Loucy (cell line): ENCODE measurements around the gene TSPYL6.

Source experiments
- H2AFZ ChIP-seq: fragments of 200-600 bp; sonication (generic); 2 replicates; pipeline ENCODE4 v1.6.0; 2016; ENCODE audit warnings: antibody characterized with exemption, mild to moderate bottlenecking, low read length, moderate library complexity
- H3F3A ChIP-seq: fragments of 200-600 bp; 2 replicates; pipeline ENCODE4 v1.6.0; 2016; ENCODE audit warnings: antibody characterized with exemption, low read depth, mild to moderate bottlenecking
- H3K27me3 ChIP-seq: fragments of 200-600 bp; sonication (generic); 2 replicates; pipeline ENCODE4 v1.6.1; 2014; ENCODE audit warnings: low read length, mild to moderate bottlenecking; ENCODE audit not compliant: insufficient read depth, poor library complexity, severe bottlenecking
- H3K36me3 ChIP-seq: fragments of 200-600 bp; sonication (generic); 2 replicates; pipeline ENCODE4 v1.6.1; 2016; ENCODE audit warnings: low read length; ENCODE audit not compliant: insufficient read depth
- H3K4me1 ChIP-seq: fragments of 200-600 bp; sonication (generic); 2 replicates; pipeline ENCODE4 v1.5.1; 2014; ENCODE audit warnings: low read length, mild to moderate bottlenecking; ENCODE audit not compliant: insufficient read depth, poor library complexity, severe bottlenecking
- H3K4me2 ChIP-seq: fragments of 200-600 bp; sonication (generic); 2 replicates; pipeline ENCODE4 v1.6.0; 2014; ENCODE audit warnings: antibody characterized with exemption, low read length, low read depth, mild to moderate bottlenecking; ENCODE audit not compliant: poor library complexity, severe bottlenecking
- H3K4me3 ChIP-seq: fragments of 200-600 bp; sonication (generic); 2 replicates; pipeline ENCODE4 v1.5.1; 2014; ENCODE audit warnings: low read length, mild to moderate bottlenecking, mixed read lengths; ENCODE audit not compliant: poor library complexity, severe bottlenecking
- H3K79me2 ChIP-seq: fragments of 200-600 bp; sonication (generic); 2 replicates; pipeline ENCODE4 v1.6.1; 2014; ENCODE audit warnings: low read length; ENCODE audit not compliant: insufficient read depth
- H3K9ac ChIP-seq: fragments of 200-600 bp; sonication (generic); 2 replicates; pipeline ENCODE4 v1.6.0; 2014; ENCODE audit warnings: mild to moderate bottlenecking, low read depth, low read length, moderate library complexity; ENCODE audit not compliant: poor library complexity, severe bottlenecking
- H3K9me2 ChIP-seq: fragments of 200-600 bp; sonication (generic); replicated peaks from 2 replicates; pipeline ENCODE4 v1.6.1; 2016; ENCODE audit warnings: low read depth, low read length, mixed read lengths
- H3K9me3 ChIP-seq: fragments of 200-600 bp; sonication (generic); 2 replicates; pipeline ENCODE4 v1.6.1; 2014; ENCODE audit warnings: mild to moderate bottlenecking, antibody characterized with exemption, low read length, low read depth; ENCODE audit not compliant: insufficient read depth
- H4K20me1 ChIP-seq: fragments of 200-600 bp; sonication (generic); 2 replicates; pipeline ENCODE4 v1.6.0; 2014; ENCODE audit warnings: antibody characterized with exemption, low read length, mild to moderate bottlenecking; ENCODE audit not compliant: insufficient read depth, poor library complexity, severe bottlenecking
- EZH2phosphoT487 ChIP-seq: fragments of 200-600 bp; IDR thresholded peaks from 2 replicates; pipeline ENCODE4 v1.6.1; 2018; ENCODE audit warnings: antibody characterized with exemption, mild to moderate bottlenecking, moderate library complexity, borderline replicate concordance
- TF ChIP-seq, protein P1 (sequence below): fragments of 200-600 bp; sonication (generic); conservative IDR thresholded peaks from 2 replicates; pipeline ENCODE4 v1.5.1; 2014; ENCODE audit warnings: mild to moderate bottlenecking, antibody characterized with exemption, low read length

TSPYL6 gene

DNA sequence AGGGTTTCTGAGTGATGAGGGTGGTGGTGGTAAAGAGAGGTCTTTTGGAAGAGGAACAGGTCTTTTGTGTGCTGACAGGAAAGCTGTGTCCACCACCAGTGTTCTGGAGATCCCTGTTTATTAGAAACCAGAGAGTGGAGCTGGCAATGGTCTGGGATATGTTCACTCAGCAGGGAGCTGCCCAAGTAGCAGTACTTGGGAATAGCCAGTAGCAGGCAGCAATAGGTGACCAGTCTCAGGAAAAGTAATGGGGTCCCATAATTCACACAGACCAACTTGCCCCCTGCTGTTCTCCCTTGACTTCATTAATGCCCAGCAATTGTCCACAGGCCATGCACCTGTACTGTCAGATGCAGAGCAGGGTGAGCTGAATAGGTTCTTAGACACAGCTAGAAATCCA is 1.8 kb downstream of the TSPYL6 start:
- H3K4me3 ChIP-seq: no peak overlapping the region

DNA sequence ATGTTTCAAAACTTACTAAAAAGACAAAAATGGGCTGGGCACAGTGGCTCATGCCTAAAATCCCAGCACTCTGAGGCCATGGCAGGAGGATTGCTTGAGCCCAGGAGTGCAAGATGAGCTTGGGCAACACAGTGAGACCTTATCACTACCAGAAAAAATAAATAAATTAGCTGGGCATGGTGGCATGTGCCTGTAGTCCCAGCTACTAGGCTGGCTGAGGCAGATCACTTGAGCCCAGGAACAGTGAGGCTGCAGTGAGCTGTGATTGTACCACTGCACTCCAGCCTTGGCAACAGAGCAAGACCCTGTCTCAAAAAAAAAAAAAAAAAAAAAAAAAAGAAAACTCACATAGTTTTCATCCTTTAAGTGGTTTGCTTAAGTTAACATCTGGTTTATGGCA is 6.4 kb downstream of the TSPYL6 start:
- TF ChIP-seq, protein P1, sequence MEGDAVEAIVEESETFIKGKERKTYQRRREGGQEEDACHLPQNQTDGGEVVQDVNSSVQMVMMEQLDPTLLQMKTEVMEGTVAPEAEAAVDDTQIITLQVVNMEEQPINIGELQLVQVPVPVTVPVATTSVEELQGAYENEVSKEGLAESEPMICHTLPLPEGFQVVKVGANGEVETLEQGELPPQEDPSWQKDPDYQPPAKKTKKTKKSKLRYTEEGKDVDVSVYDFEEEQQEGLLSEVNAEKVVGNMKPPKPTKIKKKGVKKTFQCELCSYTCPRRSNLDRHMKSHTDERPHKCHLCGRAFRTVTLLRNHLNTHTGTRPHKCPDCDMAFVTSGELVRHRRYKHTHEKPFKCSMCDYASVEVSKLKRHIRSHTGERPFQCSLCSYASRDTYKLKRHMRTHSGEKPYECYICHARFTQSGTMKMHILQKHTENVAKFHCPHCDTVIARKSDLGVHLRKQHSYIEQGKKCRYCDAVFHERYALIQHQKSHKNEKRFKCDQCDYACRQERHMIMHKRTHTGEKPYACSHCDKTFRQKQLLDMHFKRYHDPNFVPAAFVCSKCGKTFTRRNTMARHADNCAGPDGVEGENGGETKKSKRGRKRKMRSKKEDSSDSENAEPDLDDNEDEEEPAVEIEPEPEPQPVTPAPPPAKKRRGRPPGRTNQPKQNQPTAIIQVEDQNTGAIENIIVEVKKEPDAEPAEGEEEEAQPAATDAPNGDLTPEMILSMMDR: no peak
- no peak for TF ChIP-seq EZH2phosphoT487
- Histone ChIP-seq H2AFZ (no peak overlapping the region), H3K9ac (no peak overlapping the region), H3K9me3 (no peaks in the 10 kb centered on the region), H4K20me1 (no peaks in the 10 kb centered on the region), H3K4me3 (no peak overlapping the region), H3K27me3 (no peaks in the 10 kb centered on the region), H3K4me2 (no peak overlapping the region), H3K79me2 (no peaks in the 10 kb centered on the region), H3K36me3 (no peaks in the 10 kb centered on the region), H3F3A (no peaks in the 10 kb centered on the region), H3K4me1 (no peaks in the 10 kb centered on the region), H3K9me2 (no peaks in the 10 kb centered on the region)

More for the DNA sequence above, 1.8 kb downstream of the TSPYL6 start:
- no peaks in the 10 kb centered on the region for H3K36me3 ChIP-seq
- no peak overlapping the region for H3K4me2 ChIP-seq
- H3K9me2 ChIP-seq: no peaks in the 10 kb centered on the region
- H2AFZ ChIP-seq: no peak overlapping the region
- no peaks in the 10 kb centered on the region for H4K20me1 ChIP-seq
- no peaks in the 10 kb centered on the region for H3K27me3 ChIP-seq
- H3K79me2 ChIP-seq: no peaks in the 10 kb centered on the region
- TF ChIP-seq EZH2phosphoT487: no peak
- TF ChIP-seq, protein P1: peak; percentile 27
- no peaks in the 10 kb centered on the region for H3K9me3 ChIP-seq
- no peaks in the 10 kb centered on the region for H3K4me1 ChIP-seq
- H3F3A ChIP-seq: no peaks in the 10 kb centered on the region
- H3K9ac ChIP-seq: no peak overlapping the region

DNA sequence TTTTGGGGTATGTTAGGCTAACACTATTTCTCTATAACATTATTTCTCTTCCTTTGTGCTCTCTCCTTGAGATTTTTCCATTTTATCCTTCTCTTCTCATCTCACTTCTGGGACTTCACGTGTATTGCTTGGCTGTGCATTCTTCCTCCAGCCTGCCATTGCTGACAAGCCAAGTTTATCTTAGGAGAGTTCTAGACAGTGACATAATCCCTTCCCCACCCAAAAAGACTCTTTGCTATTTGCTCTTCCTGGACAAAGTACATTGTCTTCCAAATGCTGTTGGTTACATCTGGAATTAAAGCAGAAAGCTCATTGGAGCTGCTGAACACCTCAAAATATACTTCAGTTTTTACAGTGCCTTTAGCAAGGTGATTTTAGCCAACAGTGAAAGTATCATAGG is 8.9 kb downstream of the TSPYL6 start:
- Histone ChIP-seq H3K79me2 (no peaks in the 10 kb centered on the region), H3K4me2 (no peak overlapping the region), H3K9me3 (no peaks in the 10 kb centered on the region), H2AFZ (no peak overlapping the region), H3K4me3 (no peak overlapping the region), H4K20me1 (no peaks in the 10 kb centered on the region), H3K9me2 (no peaks in the 10 kb centered on the region), H3K27me3 (no peaks in the 10 kb centered on the region), H3K9ac (no peak overlapping the region), H3K4me1 (no peaks in the 10 kb centered on the region), H3K36me3 (no peaks in the 10 kb centered on the region), H3F3A (no peaks in the 10 kb centered on the region)
- no peak for TF ChIP-seq EZH2phosphoT487
- TF ChIP-seq, protein P1: no peak
